Sigmoid colon (tissue), 4 donors: ENCODE data around the gene MYO18A.

ENCODE experiments used
- EP300 ChIP-seq, 4 donors: sonication (generic); formaldehyde crosslinking; IDR thresholded peaks; one replicate each; pipeline ENCODE4 v1.6.1; 2017; ENCODE audit warnings: antibody characterized with exemption in 4 of 4
- POLR2A ChIP-seq, 2 donors: fragments of 450-650 bp; IDR thresholded peaks; one replicate each; pipeline ENCODE4 v1.6.1; 2016; ENCODE audit warnings: antibody characterized with exemption in 2 of 2, mild to moderate bottlenecking in 2 of 2, moderate library complexity in 2 of 2
- POLR2AphosphoS5 ChIP-seq, 4 donors: sonication (generic); formaldehyde crosslinking; IDR thresholded peaks; one replicate each; pipeline ENCODE4 v1.6.1; 2017; ENCODE audit warnings: antibody characterized with exemption in 4 of 4
- TF ChIP-seq, protein P1 (sequence below), 4 experiments: fragments of 450-650 bp in 3 of 4; fragments of 200-600 bp in 1 of 4; IDR thresholded peaks; one replicate each; pipeline ENCODE4 v1.5.1; 2016 to 2019; ENCODE audit warnings: antibody characterized with exemption in 4 of 4, mild to moderate bottlenecking in 3 of 4, moderate library complexity in 2 of 4

DNA sequence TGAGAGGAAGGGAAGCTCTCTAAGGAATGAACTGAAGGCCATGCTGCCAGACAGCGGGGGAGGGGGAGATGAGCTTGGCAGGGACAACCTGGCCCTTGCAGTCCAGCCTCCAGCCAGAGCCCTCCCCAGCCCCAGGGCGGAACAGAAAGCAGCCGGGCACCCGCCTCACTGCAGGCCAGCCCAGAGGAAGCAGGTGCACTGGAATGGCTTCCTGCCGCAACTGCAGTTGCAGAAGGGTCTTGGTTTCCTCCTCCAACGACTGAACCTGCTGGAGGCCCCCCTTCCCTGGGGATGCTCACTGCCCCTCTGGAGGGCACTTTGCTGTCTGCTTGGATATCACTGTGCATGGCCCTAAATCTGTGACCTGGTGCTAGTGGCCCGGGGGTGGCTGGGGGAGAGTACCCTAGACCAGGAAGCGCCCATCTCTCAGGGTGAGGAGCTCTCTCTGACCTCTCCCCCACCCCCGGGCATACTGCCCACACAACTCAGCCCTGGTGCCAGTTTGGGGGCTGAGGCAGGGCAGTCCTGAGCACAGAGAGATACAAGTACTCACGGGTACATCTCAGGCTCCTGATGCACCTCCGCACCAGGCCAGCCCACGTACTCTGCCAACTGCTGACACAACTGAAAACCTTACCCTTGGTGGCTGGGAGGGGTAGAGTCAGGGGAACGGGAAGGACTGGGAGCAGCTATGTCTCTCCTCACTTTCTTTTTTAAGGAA lies 41.1 kb downstream of the MYO18A start:
- TF ChIP-seq, protein P1, sequence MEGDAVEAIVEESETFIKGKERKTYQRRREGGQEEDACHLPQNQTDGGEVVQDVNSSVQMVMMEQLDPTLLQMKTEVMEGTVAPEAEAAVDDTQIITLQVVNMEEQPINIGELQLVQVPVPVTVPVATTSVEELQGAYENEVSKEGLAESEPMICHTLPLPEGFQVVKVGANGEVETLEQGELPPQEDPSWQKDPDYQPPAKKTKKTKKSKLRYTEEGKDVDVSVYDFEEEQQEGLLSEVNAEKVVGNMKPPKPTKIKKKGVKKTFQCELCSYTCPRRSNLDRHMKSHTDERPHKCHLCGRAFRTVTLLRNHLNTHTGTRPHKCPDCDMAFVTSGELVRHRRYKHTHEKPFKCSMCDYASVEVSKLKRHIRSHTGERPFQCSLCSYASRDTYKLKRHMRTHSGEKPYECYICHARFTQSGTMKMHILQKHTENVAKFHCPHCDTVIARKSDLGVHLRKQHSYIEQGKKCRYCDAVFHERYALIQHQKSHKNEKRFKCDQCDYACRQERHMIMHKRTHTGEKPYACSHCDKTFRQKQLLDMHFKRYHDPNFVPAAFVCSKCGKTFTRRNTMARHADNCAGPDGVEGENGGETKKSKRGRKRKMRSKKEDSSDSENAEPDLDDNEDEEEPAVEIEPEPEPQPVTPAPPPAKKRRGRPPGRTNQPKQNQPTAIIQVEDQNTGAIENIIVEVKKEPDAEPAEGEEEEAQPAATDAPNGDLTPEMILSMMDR (IDR thresholded peaks at IDR 0.05): no peak
- no peak for TF ChIP-seq POLR2A (IDR thresholded peaks at IDR 0.05)
- TF ChIP-seq POLR2AphosphoS5 (IDR thresholded peaks at IDR 0.05): peak in 1 of 4 donors; percentile 17
- TF ChIP-seq EP300 (IDR thresholded peaks at IDR 0.05): no peak
